Neuronal stem cell (in vitro differentiated cells): ENCODE results near the gene SMCO3.

Experiments
- DNase-seq: peaks from one replicate; pipeline ENCODE4 v3.0.0-alpha.2; 2013; ENCODE audit warnings: low spot score
- H2AFZ ChIP-seq: one replicate; pipeline ENCODE4 v1.6.1; 2013; ENCODE audit warnings: mild to moderate bottlenecking, low read length, inconsistent platforms
- H2AK5ac ChIP-seq: 2 replicates; pipeline ENCODE4 v1.6.1; 2013; ENCODE audit warnings: low read depth, mild to moderate bottlenecking, inconsistent platforms, low read length, moderate library complexity, mixed read lengths
- H2BK120ac ChIP-seq: 2 replicates; pipeline ENCODE4 v1.6.1; 2013; ENCODE audit warnings: low read depth, mild to moderate bottlenecking, inconsistent platforms, low read length, moderate library complexity, mixed read lengths
- H2BK12ac ChIP-seq: one replicate; pipeline ENCODE4 v1.6.1; 2013; ENCODE audit warnings: low read length, inconsistent platforms
- H2BK15ac ChIP-seq: 2 replicates; pipeline ENCODE4 v1.6.1; 2013; ENCODE audit warnings: mild to moderate bottlenecking, low read length, inconsistent platforms, mixed read lengths
- H2BK5ac ChIP-seq: one replicate; pipeline ENCODE4 v1.6.1; 2013; ENCODE audit warnings: inconsistent platforms, mild to moderate bottlenecking, low read length, moderate library complexity
- H3K14ac ChIP-seq: one replicate; pipeline ENCODE4 v1.6.1; 2013; ENCODE audit warnings: low read length, inconsistent platforms
- H3K18ac ChIP-seq: 2 replicates; pipeline ENCODE4 v1.6.1; 2013; ENCODE audit warnings: low read length, inconsistent platforms
- H3K23ac ChIP-seq: 2 replicates; pipeline ENCODE4 v1.6.1; 2013; ENCODE audit warnings: low read depth, mild to moderate bottlenecking, mixed read lengths, low read length, inconsistent platforms; ENCODE audit not compliant: poor library complexity
- H3K27ac ChIP-seq: replicated peaks from 3 replicates; pipeline ENCODE4 v1.5.1; 2013; ENCODE audit warnings: low read length, inconsistent platforms
- H3K27me3 ChIP-seq, 3 experiments: 2 replicates each; pipeline ENCODE4 v1.6.1; 2013; ENCODE audit warnings: low read length in 3 of 3, mild to moderate bottlenecking in 2 of 3, inconsistent platforms in 1 of 3, low read depth in 1 of 3, mixed read lengths in 1 of 3, moderate library complexity in 1 of 3; ENCODE audit not compliant: control insufficient read depth in 3 of 3, insufficient read depth in 3 of 3
- H3K36me3 ChIP-seq, 2 donors: replicated peaks in 1 of 2; 2 replicates each; pipeline ENCODE4 v1.6.1; 2013; ENCODE audit warnings: low read length in 2 of 2; ENCODE audit not compliant: control insufficient read depth in 2 of 2, insufficient read depth in 2 of 2
- H3K4ac ChIP-seq: 2 replicates; pipeline ENCODE4 v1.6.1; 2013; ENCODE audit warnings: inconsistent platforms, mild to moderate bottlenecking, low read length, moderate library complexity
- H3K4me1 ChIP-seq, 2 donors: 1 replicate in 1 of 2; 2 replicates in 1 of 2; pipeline ENCODE4 v1.6.1; 2013; ENCODE audit warnings: low read length in 2 of 2, low read depth in 1 of 2; ENCODE audit not compliant: control insufficient read depth in 2 of 2, insufficient read depth in 1 of 2
- H3K4me2 ChIP-seq: one replicate; pipeline ENCODE4 v1.6.1; 2013; ENCODE audit warnings: mild to moderate bottlenecking, low read length, inconsistent platforms; ENCODE audit not compliant: insufficient read depth, poor library complexity, severe bottlenecking
- H3K4me3 ChIP-seq, 2 donors: 2 replicates each; pipeline ENCODE4 v1.5.1; 2013; ENCODE audit warnings: low read length in 2 of 2, mild to moderate bottlenecking in 2 of 2, inconsistent platforms in 1 of 2, moderate library complexity in 1 of 2
- H3K79me1 ChIP-seq: one replicate; pipeline ENCODE4 v1.6.1; 2013; ENCODE audit warnings: low read depth, mild to moderate bottlenecking, inconsistent platforms, low read length, moderate library complexity
- H3K9ac ChIP-seq: one replicate; pipeline ENCODE4 v1.6.1; 2013; ENCODE audit warnings: mild to moderate bottlenecking, low read depth, low read length, inconsistent platforms; ENCODE audit not compliant: poor library complexity
- H3K9me3 ChIP-seq, 2 donors: replicated peaks in 1 of 2; 2 replicates each; pipeline versions ENCODE3 to v1.6.1; 2013; ENCODE audit warnings: low read length in 2 of 2, mild to moderate bottlenecking in 2 of 2, inconsistent platforms in 1 of 2, low read depth in 1 of 2, mixed read lengths in 1 of 2, moderate library complexity in 1 of 2; ENCODE audit not compliant: control insufficient read depth in 2 of 2, insufficient read depth in 1 of 2
- H4K8ac ChIP-seq: one replicate; pipeline ENCODE4 v1.6.1; 2013; ENCODE audit warnings: low read depth, mild to moderate bottlenecking, inconsistent platforms, low read length, moderate library complexity
- H4K91ac ChIP-seq: one replicate; pipeline ENCODE4 v1.6.1; 2013; ENCODE audit warnings: low read length, low read depth, mild to moderate bottlenecking, inconsistent platforms; ENCODE audit not compliant: poor library complexity
- WGBS, 2 donors: extraction: QIAGEN DNeasy Blood & Tissue Kit; methylation state at CpG; one replicate each; pipeline ENCODE4 v1.1.7; 2013; ENCODE audit warnings: missing lambda C conversion rate in 2 of 2, mixed read lengths in 1 of 2; ENCODE audit not compliant: insufficient read length in 2 of 2, insufficient replicate concordance in 1 of 2; ENCODE audit errors: extremely low coverage in 2 of 2; 5-methylcytosine and 5-hydroxymethylcytosine counted together

SMCO3 gene

DNA sequence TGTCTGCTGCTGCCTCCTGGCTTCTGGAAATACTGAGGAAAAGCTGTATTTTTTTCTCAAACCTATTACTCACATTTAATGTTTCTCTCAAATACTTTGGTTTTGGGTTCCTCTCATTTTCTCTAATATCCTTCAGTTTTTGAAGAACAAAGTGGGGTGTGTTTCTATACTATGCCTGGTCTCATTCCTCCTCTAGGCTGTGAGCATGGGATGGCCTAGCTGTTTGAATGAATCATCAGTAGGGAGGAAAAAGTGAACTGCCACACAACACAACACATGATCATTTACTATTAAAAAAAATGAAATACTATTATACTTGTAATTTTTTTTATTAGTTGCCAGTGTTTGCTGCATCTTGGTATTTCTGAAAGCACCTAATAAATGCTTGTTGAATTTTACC lies 11.3 kb upstream of the SMCO3 start:
- Histone ChIP-seq H3K9ac (no peak overlapping the region), H4K91ac (no peak overlapping the region), H2BK120ac (no peak overlapping the region), H3K27me3 (no peaks in the 10 kb centered on the region), H2AFZ (no peak overlapping the region), H3K18ac (no peak overlapping the region), H4K8ac (no peak overlapping the region), H3K9me3 (no peaks in the 10 kb centered on the region), H3K4me3 (no peak overlapping the region), H3K27ac (no peak overlapping the region), H3K79me1 (no peaks in the 10 kb centered on the region), H3K23ac (no peak overlapping the region), H3K36me3 (no peaks in the 10 kb centered on the region), H3K14ac (no peak overlapping the region), H2BK12ac (no peak overlapping the region), H2BK15ac (no peak overlapping the region), H2AK5ac (no peak overlapping the region), H2BK5ac (no peak overlapping the region), H3K4me1 (peaks cover 0 to 1% of the 10 kb centered on the region in 2 donors), H3K4ac (no peak overlapping the region), H3K4me2 (no peak overlapping the region)
- no peak for DNase-seq

DNA sequence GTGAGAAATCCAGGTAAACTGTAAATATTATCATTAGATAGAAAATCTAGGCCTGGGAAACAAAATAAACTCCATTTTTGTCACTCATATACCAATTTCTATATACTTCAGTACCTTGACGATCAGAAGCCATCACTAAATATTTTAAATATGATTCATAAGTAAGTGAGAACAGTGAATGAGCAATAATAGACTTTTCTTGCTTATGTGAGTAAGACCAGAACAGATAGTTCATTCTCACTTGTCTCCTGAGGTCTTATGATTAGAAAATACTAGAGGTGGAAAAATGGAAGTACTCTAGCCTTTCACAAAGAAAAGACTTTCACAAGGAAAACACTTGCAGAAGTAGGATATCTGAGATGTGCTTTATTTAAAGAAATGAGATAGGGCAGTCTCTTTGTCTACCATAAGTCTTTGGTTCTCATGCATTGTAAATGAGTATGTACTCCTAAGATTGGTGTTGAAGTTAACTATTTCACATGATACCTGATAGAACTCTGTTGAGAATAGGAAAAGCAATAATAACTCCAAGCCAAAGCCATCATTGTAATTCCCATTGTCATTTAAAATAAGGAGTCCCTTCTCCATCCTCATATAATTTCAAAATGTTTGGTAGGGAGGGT lies 10.1 kb upstream of the SMCO3 start:
- no peak overlapping the region for H2BK120ac ChIP-seq

DNA sequence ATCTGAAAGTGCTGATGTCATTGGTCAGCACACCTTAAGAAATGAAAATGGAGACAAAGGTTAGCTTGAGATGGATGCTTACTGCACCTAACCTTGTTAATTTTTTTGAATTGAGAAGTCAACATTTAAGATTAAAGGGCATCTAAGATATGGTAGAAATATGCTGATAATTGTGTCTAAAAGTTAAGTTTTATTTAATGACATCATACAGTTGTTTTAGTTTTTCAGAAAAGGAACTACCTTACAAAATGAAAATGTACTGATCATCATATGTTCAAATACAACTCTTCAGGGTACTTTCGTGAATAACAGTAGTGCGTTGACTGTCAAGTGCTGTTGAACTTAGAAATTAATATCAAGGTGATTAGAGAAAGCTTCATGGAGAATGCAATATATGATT lies 2.5 kb downstream of the SMCO3 start:
- H4K91ac ChIP-seq = no peak overlapping the region
- no peak overlapping the region for H3K27ac ChIP-seq
- no peak overlapping the region for H3K23ac ChIP-seq
- H3K4me3 ChIP-seq = no peak overlapping the region
- H3K36me3 ChIP-seq = no peaks in the 10 kb centered on the region
- H3K4ac ChIP-seq = no peak overlapping the region
- no peak overlapping the region for H2BK12ac ChIP-seq
- H2BK5ac ChIP-seq = no peak overlapping the region
- H3K79me1 ChIP-seq = no peaks in the 10 kb centered on the region
- no peak overlapping the region for H3K9ac ChIP-seq
- no peak overlapping the region for H3K14ac ChIP-seq
- no CpG with 5 or more reads among the region's 2 CpGs for WGBS, 2 donors
- H2BK15ac ChIP-seq = no peak overlapping the region
- H3K27me3 ChIP-seq = no peaks in the 10 kb centered on the region
- H4K8ac ChIP-seq = no peak overlapping the region
- H3K4me2 ChIP-seq = no peak overlapping the region
- H2AK5ac ChIP-seq = no peak overlapping the region
- H3K4me1 ChIP-seq = peaks cover 0 to 3% of the 10 kb centered on the region in 2 donors
- H2AFZ ChIP-seq = no peak overlapping the region
- no peak overlapping the region for H3K18ac ChIP-seq
- no peaks in the 10 kb centered on the region for H3K9me3 ChIP-seq
- no peak overlapping the region for H2BK120ac ChIP-seq
- no peak for DNase-seq

More for the DNA sequence above, 10.1 kb upstream of the SMCO3 start:
- Histone ChIP-seq H2BK15ac (no peak overlapping the region), H2BK5ac (no peak overlapping the region), H3K9ac (no peak overlapping the region), H3K14ac (no peak overlapping the region), H2AK5ac (no peak overlapping the region), H3K27ac (no peak overlapping the region), H4K91ac (no peak overlapping the region), H3K4me1 (peaks cover 0 to 1% of the 10 kb centered on the region in 2 donors), H3K23ac (no peak overlapping the region), H3K36me3 (no peaks in the 10 kb centered on the region), H3K27me3 (no peaks in the 10 kb centered on the region), H3K4me2 (no peak overlapping the region), H2AFZ (no peak overlapping the region), H3K4me3 (no peak overlapping the region), H3K9me3 (no peaks in the 10 kb centered on the region), H3K4ac (no peak overlapping the region), H3K79me1 (no peaks in the 10 kb centered on the region), H2BK12ac (no peak overlapping the region), H4K8ac (no peak overlapping the region), H3K18ac (no peak overlapping the region)
- no peak for DNase-seq
- no CpG with 5 or more reads among the region's 1 CpG for WGBS, 2 donors

DNA sequence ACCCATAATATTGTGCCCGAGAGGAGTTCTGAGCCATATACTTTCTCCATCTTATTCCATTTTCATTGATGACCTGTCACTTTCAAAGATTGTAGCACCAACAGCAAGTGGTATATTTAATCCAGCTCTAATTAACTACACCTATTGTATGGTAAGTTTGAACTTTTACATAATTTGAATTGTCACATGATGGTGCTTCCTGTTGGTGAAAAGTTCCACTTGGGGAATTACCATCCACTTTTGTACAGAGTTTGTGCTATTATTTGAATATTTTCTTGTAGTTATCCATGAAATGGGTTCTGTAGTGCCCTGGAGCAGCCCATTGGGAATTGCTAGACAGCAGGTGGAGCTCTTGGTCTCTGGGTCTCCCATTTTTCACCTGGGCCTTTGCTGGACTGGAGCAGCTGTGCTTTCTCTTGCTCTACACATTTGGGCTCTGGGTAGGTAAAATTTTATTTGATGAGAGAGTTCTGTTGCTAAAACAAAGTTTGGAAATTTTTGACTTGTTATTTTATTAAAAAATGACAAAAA lies 3.0 kb downstream of the SMCO3 start:
- H3K23ac ChIP-seq = no peak overlapping the region
- no peaks in the 10 kb centered on the region for H3K9me3 ChIP-seq
- H2AFZ ChIP-seq = no peak overlapping the region
- H3K4me3 ChIP-seq = no peak overlapping the region
- no peak overlapping the region for H3K27ac ChIP-seq
- H3K27me3 ChIP-seq = no peaks in the 10 kb centered on the region
- H3K14ac ChIP-seq = no peak overlapping the region
- H3K18ac ChIP-seq = no peak overlapping the region
- peaks cover 0 to 3% of the 10 kb centered on the region in 2 donors for H3K4me1 ChIP-seq
- no peak overlapping the region for H2AK5ac ChIP-seq
- H3K79me1 ChIP-seq = no peaks in the 10 kb centered on the region
- no peak overlapping the region for H2BK15ac ChIP-seq
- H2BK12ac ChIP-seq = no peak overlapping the region
- no peak overlapping the region for H2BK120ac ChIP-seq
- H3K4ac ChIP-seq = no peak overlapping the region
- no peaks in the 10 kb centered on the region for H3K36me3 ChIP-seq
- no peak for DNase-seq
- WGBS, 2 donors = no CpG with 5 or more reads among the region's 1 CpG
- H2BK5ac ChIP-seq = no peak overlapping the region
- no peak overlapping the region for H4K8ac ChIP-seq
- no peak overlapping the region for H3K9ac ChIP-seq
- no peak overlapping the region for H4K91ac ChIP-seq
- H3K4me2 ChIP-seq = no peak overlapping the region
